Neuronal stem cell (in vitro differentiated cells): ENCODE results near the gene CDKL4.

Source experiments
- DNase-seq: peaks from one replicate; pipeline ENCODE4 v3.0.0-alpha.2; 2013; ENCODE audit warnings: low spot score
- H2AFZ ChIP-seq: one replicate; pipeline ENCODE4 v1.6.1; 2013; ENCODE audit warnings: mild to moderate bottlenecking, low read length, inconsistent platforms
- H2AK5ac ChIP-seq: 2 replicates; pipeline ENCODE4 v1.6.1; 2013; ENCODE audit warnings: low read depth, mild to moderate bottlenecking, inconsistent platforms, low read length, moderate library complexity, mixed read lengths
- H2BK120ac ChIP-seq: 2 replicates; pipeline ENCODE4 v1.6.1; 2013; ENCODE audit warnings: low read depth, mild to moderate bottlenecking, inconsistent platforms, low read length, moderate library complexity, mixed read lengths
- H2BK12ac ChIP-seq: one replicate; pipeline ENCODE4 v1.6.1; 2013; ENCODE audit warnings: low read length, inconsistent platforms
- H2BK15ac ChIP-seq: 2 replicates; pipeline ENCODE4 v1.6.1; 2013; ENCODE audit warnings: mild to moderate bottlenecking, low read length, inconsistent platforms, mixed read lengths
- H2BK5ac ChIP-seq: one replicate; pipeline ENCODE4 v1.6.1; 2013; ENCODE audit warnings: inconsistent platforms, mild to moderate bottlenecking, low read length, moderate library complexity
- H3K14ac ChIP-seq: one replicate; pipeline ENCODE4 v1.6.1; 2013; ENCODE audit warnings: low read length, inconsistent platforms
- H3K18ac ChIP-seq: 2 replicates; pipeline ENCODE4 v1.6.1; 2013; ENCODE audit warnings: low read length, inconsistent platforms
- H3K23ac ChIP-seq: 2 replicates; pipeline ENCODE4 v1.6.1; 2013; ENCODE audit warnings: low read depth, mild to moderate bottlenecking, mixed read lengths, low read length, inconsistent platforms; ENCODE audit not compliant: poor library complexity
- H3K27ac ChIP-seq: replicated peaks from 3 replicates; pipeline ENCODE4 v1.5.1; 2013; ENCODE audit warnings: low read length, inconsistent platforms
- H3K27me3 ChIP-seq, 3 experiments: 2 replicates each; pipeline ENCODE4 v1.6.1; 2013; ENCODE audit warnings: low read length in 3 of 3, mild to moderate bottlenecking in 2 of 3, inconsistent platforms in 1 of 3, low read depth in 1 of 3, mixed read lengths in 1 of 3, moderate library complexity in 1 of 3; ENCODE audit not compliant: control insufficient read depth in 3 of 3, insufficient read depth in 3 of 3
- H3K36me3 ChIP-seq, 2 donors: replicated peaks in 1 of 2; 2 replicates each; pipeline ENCODE4 v1.6.1; 2013; ENCODE audit warnings: low read length in 2 of 2; ENCODE audit not compliant: control insufficient read depth in 2 of 2, insufficient read depth in 2 of 2
- H3K4ac ChIP-seq: 2 replicates; pipeline ENCODE4 v1.6.1; 2013; ENCODE audit warnings: inconsistent platforms, mild to moderate bottlenecking, low read length, moderate library complexity
- H3K4me1 ChIP-seq, 2 donors: 1 replicate in 1 of 2; 2 replicates in 1 of 2; pipeline ENCODE4 v1.6.1; 2013; ENCODE audit warnings: low read length in 2 of 2, low read depth in 1 of 2; ENCODE audit not compliant: control insufficient read depth in 2 of 2, insufficient read depth in 1 of 2
- H3K4me2 ChIP-seq: one replicate; pipeline ENCODE4 v1.6.1; 2013; ENCODE audit warnings: mild to moderate bottlenecking, low read length, inconsistent platforms; ENCODE audit not compliant: insufficient read depth, poor library complexity, severe bottlenecking
- H3K4me3 ChIP-seq, 2 donors: 2 replicates each; pipeline ENCODE4 v1.5.1; 2013; ENCODE audit warnings: low read length in 2 of 2, mild to moderate bottlenecking in 2 of 2, inconsistent platforms in 1 of 2, moderate library complexity in 1 of 2
- H3K79me1 ChIP-seq: one replicate; pipeline ENCODE4 v1.6.1; 2013; ENCODE audit warnings: low read depth, mild to moderate bottlenecking, inconsistent platforms, low read length, moderate library complexity
- H3K9ac ChIP-seq: one replicate; pipeline ENCODE4 v1.6.1; 2013; ENCODE audit warnings: mild to moderate bottlenecking, low read depth, low read length, inconsistent platforms; ENCODE audit not compliant: poor library complexity
- H3K9me3 ChIP-seq, 2 donors: replicated peaks in 1 of 2; 2 replicates each; pipeline versions ENCODE3 to v1.6.1; 2013; ENCODE audit warnings: low read length in 2 of 2, mild to moderate bottlenecking in 2 of 2, inconsistent platforms in 1 of 2, low read depth in 1 of 2, mixed read lengths in 1 of 2, moderate library complexity in 1 of 2; ENCODE audit not compliant: control insufficient read depth in 2 of 2, insufficient read depth in 1 of 2
- H4K8ac ChIP-seq: one replicate; pipeline ENCODE4 v1.6.1; 2013; ENCODE audit warnings: low read depth, mild to moderate bottlenecking, inconsistent platforms, low read length, moderate library complexity
- H4K91ac ChIP-seq: one replicate; pipeline ENCODE4 v1.6.1; 2013; ENCODE audit warnings: low read length, low read depth, mild to moderate bottlenecking, inconsistent platforms; ENCODE audit not compliant: poor library complexity
- WGBS, 2 donors: extraction: QIAGEN DNeasy Blood & Tissue Kit; methylation state at CpG; one replicate each; pipeline ENCODE4 v1.1.7; 2013; ENCODE audit warnings: missing lambda C conversion rate in 2 of 2, mixed read lengths in 1 of 2; ENCODE audit not compliant: insufficient read length in 2 of 2, insufficient replicate concordance in 1 of 2; ENCODE audit errors: extremely low coverage in 2 of 2; 5-methylcytosine and 5-hydroxymethylcytosine counted together

Gene CDKL4

GRCh38 chr2:39181297-39181696 is 62.5 kb downstream of the CDKL4 start:
- no peak overlapping the region for H3K18ac ChIP-seq
- no peaks in the 10 kb centered on the region for H3K36me3 ChIP-seq
- H2BK12ac ChIP-seq: no peak overlapping the region
- no peak overlapping the region for H3K27ac ChIP-seq
- no CpG with 5 or more reads among the region's 2 CpGs for WGBS, 2 donors
- H3K79me1 ChIP-seq: no peaks in the 10 kb centered on the region
- H3K4ac ChIP-seq: no peak overlapping the region
- no peak overlapping the region for H2BK15ac ChIP-seq
- DNase-seq: no peak
- no peak overlapping the region for H2AFZ ChIP-seq
- no peak overlapping the region for H2AK5ac ChIP-seq
- no peak overlapping the region for H4K91ac ChIP-seq
- no peaks in the 10 kb centered on the region for H3K9me3 ChIP-seq
- no peaks in the 10 kb centered on the region for H3K4me1 ChIP-seq
- H3K4me2 ChIP-seq: no peak overlapping the region
- H2BK5ac ChIP-seq: no peak overlapping the region
- no peak overlapping the region for H4K8ac ChIP-seq
- no peak overlapping the region for H3K9ac ChIP-seq
- no peak overlapping the region for H3K23ac ChIP-seq
- no peak overlapping the region for H3K4me3 ChIP-seq
- no peak overlapping the region for H2BK120ac ChIP-seq
- H3K27me3 ChIP-seq: peaks cover 0 to 2% (median 0%) of the 10 kb centered on the region in 3 experiments
- H3K14ac ChIP-seq: no peak overlapping the region

DNA sequence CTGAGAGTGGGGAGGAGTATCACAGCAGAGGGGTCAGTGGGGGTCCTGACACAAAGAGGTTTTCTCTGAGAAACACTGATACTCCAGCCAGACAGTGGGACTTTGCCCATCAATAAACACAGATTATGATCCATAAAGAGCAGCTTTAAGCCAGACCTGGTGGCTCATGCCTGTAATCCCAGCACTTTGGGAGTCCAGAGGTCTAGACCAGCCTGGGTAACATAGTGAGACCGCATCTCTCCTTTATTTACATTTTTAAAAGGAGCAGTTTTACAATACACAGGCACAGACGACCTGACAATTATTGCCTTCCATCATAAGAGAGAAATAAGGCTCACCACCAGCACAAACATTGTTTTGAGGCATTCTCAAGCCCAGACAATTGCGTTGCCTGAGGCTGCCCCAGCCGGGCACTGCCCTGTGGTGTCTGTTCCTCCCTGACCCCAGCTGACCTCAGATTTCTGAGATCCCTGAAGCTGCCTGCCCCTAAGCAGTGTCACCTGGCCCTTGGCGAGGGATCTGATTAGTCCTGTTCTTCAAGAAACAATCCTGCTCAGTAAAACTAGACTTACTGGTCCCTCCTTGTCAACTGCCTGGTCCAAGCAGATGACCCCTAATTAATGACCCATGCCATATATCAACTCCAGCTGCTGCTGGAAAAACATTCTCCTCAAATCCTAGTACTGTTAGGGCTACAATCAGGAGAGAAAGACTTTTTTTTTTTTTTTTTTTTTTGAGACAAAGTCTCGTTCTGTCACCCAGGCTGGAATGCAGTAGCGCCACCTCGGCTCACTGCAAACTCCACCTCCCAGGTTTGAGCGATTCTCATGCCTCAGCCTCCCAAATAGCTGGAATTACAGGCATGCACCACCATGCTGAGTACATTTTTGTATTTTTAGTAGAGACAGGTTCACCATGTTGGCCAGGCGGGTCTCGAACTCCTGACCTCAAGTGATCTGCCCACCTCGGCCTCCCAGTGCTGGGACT is 63.5 kb downstream of the CDKL4 start:
- Histone ChIP-seq H3K9ac (no peak overlapping the region), H3K4me1 (no peaks in the 10 kb centered on the region), H3K27me3 (peaks cover 0 to 2% (median 0%) of the 10 kb centered on the region in 3 experiments), H2AK5ac (no peak overlapping the region), H4K8ac (no peak overlapping the region), H3K36me3 (no peaks in the 10 kb centered on the region), H3K23ac (no peak overlapping the region), H3K27ac (no peak overlapping the region), H2BK12ac (no peak overlapping the region), H3K18ac (no peak overlapping the region), H2AFZ (no peak overlapping the region), H2BK120ac (no peak overlapping the region), H3K9me3 (no peaks in the 10 kb centered on the region), H3K4me2 (no peak overlapping the region), H3K79me1 (no peaks in the 10 kb centered on the region), H2BK15ac (no peak overlapping the region), H3K14ac (no peak overlapping the region), H3K4me3 (no peak overlapping the region), H2BK5ac (no peak overlapping the region), H4K91ac (no peak overlapping the region), H3K4ac (no peak overlapping the region)
- no CpG with 5 or more reads among the region's 12 CpGs for WGBS, 2 donors
- DNase-seq: no peak

DNA sequence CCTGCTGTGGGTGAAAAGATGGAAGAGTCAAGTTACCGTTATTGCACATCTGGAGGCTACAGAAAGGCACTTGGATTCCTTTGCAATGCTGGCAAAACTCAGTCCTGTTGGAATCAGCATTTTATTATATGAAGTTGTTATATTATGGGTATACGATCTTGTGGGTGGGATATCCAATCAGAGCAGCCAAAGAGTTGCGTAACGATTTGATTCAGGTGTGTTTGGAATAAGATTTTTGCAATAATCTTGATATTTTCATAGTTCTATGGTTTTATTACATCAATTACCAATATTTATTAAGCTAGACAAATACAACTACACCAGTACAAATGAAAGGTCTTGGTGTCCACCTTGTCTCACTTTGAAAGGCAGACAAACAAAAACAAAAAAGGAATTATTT is 65.0 kb downstream of the CDKL4 start:
- no peaks in the 10 kb centered on the region for H3K9me3 ChIP-seq
- no peak overlapping the region for H2BK15ac ChIP-seq
- H4K91ac ChIP-seq: no peak overlapping the region
- no peak overlapping the region for H2BK120ac ChIP-seq
- H3K79me1 ChIP-seq: no peaks in the 10 kb centered on the region
- DNase-seq: no peak
- H3K4me3 ChIP-seq: no peak overlapping the region
- no peak overlapping the region for H3K9ac ChIP-seq
- no peaks in the 10 kb centered on the region for H3K4me1 ChIP-seq
- no peak overlapping the region for H3K14ac ChIP-seq
- no peak overlapping the region for H2AK5ac ChIP-seq
- no peaks in the 10 kb centered on the region for H3K36me3 ChIP-seq
- no CpG with 5 or more reads among the region's 4 CpGs for WGBS, 2 donors
- H4K8ac ChIP-seq: no peak overlapping the region
- no peak overlapping the region for H3K23ac ChIP-seq
- H2AFZ ChIP-seq: no peak overlapping the region
- peaks cover 0 to 2% (median 0%) of the 10 kb centered on the region in 3 experiments for H3K27me3 ChIP-seq
- no peak overlapping the region for H3K4ac ChIP-seq
- no peak overlapping the region for H3K18ac ChIP-seq
- H3K27ac ChIP-seq: no peak overlapping the region
- no peak overlapping the region for H2BK5ac ChIP-seq
- H3K4me2 ChIP-seq: no peak overlapping the region
- no peak overlapping the region for H2BK12ac ChIP-seq

DNA sequence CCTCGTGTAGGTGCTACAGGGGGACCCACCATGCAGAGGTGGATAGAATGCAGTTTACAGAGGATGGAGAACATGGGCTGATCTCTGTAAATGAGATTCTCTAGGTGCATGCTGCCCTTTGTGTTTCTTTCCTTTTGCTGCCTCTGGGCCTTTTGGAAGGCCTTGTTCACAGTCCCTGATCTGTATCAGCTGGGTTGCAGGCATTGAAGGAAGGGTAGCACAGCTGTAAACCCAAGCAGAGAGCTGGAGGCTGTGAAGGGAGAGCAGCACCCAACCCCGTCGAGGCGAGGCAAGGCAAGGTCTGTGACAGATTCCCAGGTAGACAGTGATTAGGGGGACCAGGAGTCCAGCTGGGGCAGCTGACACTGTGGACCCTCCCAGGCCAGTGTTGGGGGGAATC is 66.8 kb downstream of the CDKL4 start:
- Histone ChIP-seq H3K9me3 (no peaks in the 10 kb centered on the region), H4K91ac (no peak overlapping the region), H2BK5ac (no peak overlapping the region), H3K18ac (peak overlapping the region; percentile 52), H2AFZ (no peak overlapping the region), H3K27ac (no peak overlapping the region), H3K4me2 (no peak overlapping the region), H2AK5ac (no peak overlapping the region), H2BK15ac (no peak overlapping the region), H3K27me3 (peaks cover 0 to 2% (median 0%) of the 10 kb centered on the region in 3 experiments), H3K4ac (no peak overlapping the region), H3K14ac (no peak overlapping the region), H2BK12ac (no peak overlapping the region), H4K8ac (no peak overlapping the region), H3K23ac (no peak overlapping the region), H3K9ac (no peak overlapping the region), H3K36me3 (no peaks in the 10 kb centered on the region), H3K79me1 (no peaks in the 10 kb centered on the region), H3K4me3 (no peak overlapping the region), H3K4me1 (no peaks in the 10 kb centered on the region), H2BK120ac (no peak overlapping the region)
- WGBS, 2 donors: no CpG with 5 or more reads among the region's 4 CpGs
- no peak for DNase-seq
